MM.1S (cell line): ENCODE results near the gene TTLL11.

Experiments
- DNase-seq: peaks from one replicate; pipeline ENCODE4 v3.0.0-alpha.2; 2015
- H2AFZ ChIP-seq: fragments of 300-600 bp; sonication (generic); 2 replicates; pipeline ENCODE4 v1.6.0; 2016; ENCODE audit warnings: antibody characterized with exemption, low read length
- H3F3A ChIP-seq: fragments of 300-600 bp; sonication (generic); 2 replicates; pipeline ENCODE4 v1.6.1; 2016; ENCODE audit warnings: mild to moderate bottlenecking, antibody characterized with exemption, low read length, moderate library complexity, mixed read lengths; ENCODE audit not compliant: insufficient read depth
- H3K27ac ChIP-seq: fragments of 300-600 bp; sonication (generic); 2 replicates; pipeline ENCODE4 v1.5.1; 2016; ENCODE audit warnings: mild to moderate bottlenecking, low read length
- H3K27me3 ChIP-seq: fragments of 300-600 bp; sonication (generic); replicated peaks from 2 replicates; pipeline ENCODE4 v1.6.0; 2016; ENCODE audit warnings: low read length; ENCODE audit not compliant: insufficient read depth
- H3K36me3 ChIP-seq: fragments of 300-600 bp; sonication (generic); replicated peaks from 2 replicates; pipeline ENCODE4 v1.6.1; 2016; ENCODE audit warnings: mild to moderate bottlenecking, low read length, mixed read lengths; ENCODE audit not compliant: insufficient read depth
- H3K4me1 ChIP-seq: fragments of 300-600 bp; sonication (generic); 2 replicates; pipeline ENCODE4 v1.6.1; 2016; ENCODE audit warnings: low read length, mixed read lengths
- H3K4me2 ChIP-seq: fragments of 300-600 bp; sonication (generic); 2 replicates; pipeline ENCODE4 v1.6.0; 2016; ENCODE audit warnings: low read depth, low read length
- H3K4me3 ChIP-seq: fragments of 300-600 bp; sonication (generic); 2 replicates; pipeline ENCODE4 v1.5.1; 2016; ENCODE audit warnings: low read length, mixed read lengths
- H3K79me2 ChIP-seq: fragments of 300-600 bp; sonication (generic); 2 replicates; pipeline ENCODE4 v1.6.1; 2016; ENCODE audit warnings: mixed run types, low read length, mixed read lengths
- H3K9ac ChIP-seq: fragments of 300-600 bp; sonication (generic); 2 replicates; pipeline ENCODE4 v1.6.1; 2016; ENCODE audit warnings: low read length, mixed read lengths
- H3K9me2 ChIP-seq: fragments of 300-600 bp; sonication (generic); replicated peaks from 2 replicates; pipeline ENCODE4 v1.6.1; 2016; ENCODE audit warnings: mild to moderate bottlenecking, low read length, mixed read lengths; ENCODE audit not compliant: insufficient read depth
- H3K9me3 ChIP-seq: fragments of 300-600 bp; sonication (generic); replicated peaks from 2 replicates; pipeline ENCODE4 v1.6.1; 2016; ENCODE audit warnings: mild to moderate bottlenecking, low read length, mixed read lengths; ENCODE audit not compliant: insufficient read depth
- H4K20me1 ChIP-seq: fragments of 300-600 bp; sonication (generic); 2 replicates; pipeline ENCODE4 v1.6.1; 2016; ENCODE audit warnings: mild to moderate bottlenecking, low read length, moderate library complexity, mixed read lengths; ENCODE audit not compliant: insufficient read depth
- CTCF ChIP-seq: fragments of 300-600 bp; sonication (generic); IDR thresholded peaks from 2 replicates; pipeline ENCODE4 v1.5.1; 2016; ENCODE audit warnings: antibody characterized with exemption, low read length, mixed read lengths
- EZH2 ChIP-seq: fragments of 300-600 bp; sonication (generic); optimal IDR thresholded peaks from 2 replicates; pipeline ENCODE3; 2017; ENCODE audit warnings: low read depth, mild to moderate bottlenecking, antibody characterized with exemption, low read length, mixed read lengths
- EZH2phosphoT487 ChIP-seq: fragments of 300-600 bp; sonication (generic); IDR thresholded peaks from 2 replicates; pipeline ENCODE4 v1.6.1; 2018; ENCODE audit warnings: antibody characterized with exemption, low read length

The TTLL11 gene

GRCh38 chr9:122050167-122050566 lies 42.9 kb downstream of the TTLL11 start:
- Histone ChIP-seq H3K4me1 (no peaks in the 10 kb centered on the region), H4K20me1 (no peaks in the 10 kb centered on the region), H2AFZ (no peak overlapping the region), H3K27me3 (no peaks in the 10 kb centered on the region), H3K4me2 (no peak overlapping the region), H3K36me3 (no peaks in the 10 kb centered on the region), H3K9me2 (no peaks in the 10 kb centered on the region), H3K27ac (no peak overlapping the region), H3K79me2 (no peaks in the 10 kb centered on the region), H3F3A (no peaks in the 10 kb centered on the region), H3K9me3 (no peaks in the 10 kb centered on the region), H3K9ac (no peak overlapping the region), H3K4me3 (no peak overlapping the region)
- TF ChIP-seq EZH2phosphoT487 (no peak), CTCF (no peak)
- DNase-seq, result no peak

- Histone ChIP-seq H3K9me3 (no peaks in the 10 kb centered on the region), H3K9ac (no peak overlapping the region), H3K4me3 (no peak overlapping the region), H3K27me3 (no peaks in the 10 kb centered on the region), H2AFZ (no peak overlapping the region), H3F3A (no peaks in the 10 kb centered on the region), H3K79me2 (no peaks in the 10 kb centered on the region), H3K4me2 (no peak overlapping the region), H3K4me1 (no peaks in the 10 kb centered on the region), H4K20me1 (no peaks in the 10 kb centered on the region), H3K36me3 (no peaks in the 10 kb centered on the region), H3K27ac (no peak overlapping the region), H3K9me2 (no peaks in the 10 kb centered on the region)
- TF ChIP-seq EZH2 (no peak), EZH2phosphoT487 (no peak), CTCF (no peak)
- no peak for DNase-seq
Observed at GRCh38 chr9:122042056-122042455, 51.1 kb downstream of the TTLL11 start.

- Histone ChIP-seq H3K9ac (no peak overlapping the region), H4K20me1 (no peaks in the 10 kb centered on the region), H3K36me3 (no peaks in the 10 kb centered on the region), H3K9me2 (no peaks in the 10 kb centered on the region), H3K27me3 (no peaks in the 10 kb centered on the region), H3K79me2 (no peaks in the 10 kb centered on the region), H3K4me3 (no peak overlapping the region), H3K4me2 (no peak overlapping the region), H3K27ac (no peak overlapping the region), H3K4me1 (no peaks in the 10 kb centered on the region), H2AFZ (no peak overlapping the region), H3F3A (no peaks in the 10 kb centered on the region), H3K9me3 (no peaks in the 10 kb centered on the region)
- no peak for DNase-seq
- no peak for TF ChIP-seq EZH2
- TF ChIP-seq EZH2phosphoT487, result no peak
- TF ChIP-seq CTCF, result no peak
Observed at GRCh38 chr9:122040561-122041242, 52.4 kb downstream of the TTLL11 start.
